NCI-H2029 treated with DMSO at 0.1 percent for 48 hours (cell line): ENCODE results near the gene SPRR1A.

Experiments used
- DNase-seq: peaks from one replicate; lab custom pipeline; 2025; lab: John Stamatoyannopoulos, UW

SPRR1A gene

GRCh38 chr1:152983743-152984142 lies at the start of gene SPRR1A:
SPRR1A (plus strand) TSS chr1:152984081; CDS start chr1:152985231, 1,150 bp downstream.
- no peak for DNase-seq

GRCh38 chr1:152940614-152941013 lies 43.3 kb upstream of the SPRR1A start:
- no peak for DNase-seq

- DNase-seq: no peak
Measured at GRCh38 chr1:152941037-152941711, 42.7 kb upstream of the SPRR1A start.

GRCh38 chr1:152942161-152942560 lies 41.7 kb upstream of the SPRR1A start:
- no peak for DNase-seq

GRCh38 chr1:152946248-152946647 lies 37.6 kb upstream of the SPRR1A start:
- DNase-seq: no peak

- no peak for DNase-seq
Measured at GRCh38 chr1:152946651-152947256, 37.1 kb upstream of the SPRR1A start, which contains the start of gene SPRR5. SPRR5 (plus strand) TSS chr1:152947206; CDS start chr1:152948555, 1,349 bp downstream.

GRCh38 chr1:152951711-152952110 lies 32.2 kb upstream of the SPRR1A start:
- no peak for DNase-seq

- DNase-seq: no peak
Measured at GRCh38 chr1:152953761-152954160, 30.1 kb upstream of the SPRR1A start.

- DNase-seq: no peak
Measured at GRCh38 chr1:152954436-152954835, 29.4 kb upstream of the SPRR1A start.

GRCh38 chr1:152957561-152957960 lies 26.3 kb upstream of the SPRR1A start:
- no peak for DNase-seq

- DNase-seq: no peak
Measured at GRCh38 chr1:152959273-152959672, 24.6 kb upstream of the SPRR1A start.

- DNase-seq: no peak
Measured at GRCh38 chr1:152959801-152960451, 24.0 kb upstream of the SPRR1A start.

GRCh38 chr1:152960452-152961044 lies 23.3 kb upstream of the SPRR1A start:
- DNase-seq: no peak

- no peak for DNase-seq
Measured at GRCh38 chr1:152961226-152961891, 22.5 kb upstream of the SPRR1A start.

- no peak for DNase-seq
Measured at GRCh38 chr1:152962876-152963415, 20.9 kb upstream of the SPRR1A start.

- DNase-seq: no peak
Measured at GRCh38 chr1:152964536-152964935, 19.3 kb upstream of the SPRR1A start.

GRCh38 chr1:152965853-152966252 lies 18.0 kb upstream of the SPRR1A start:
- no peak for DNase-seq

GRCh38 chr1:152967201-152967600 lies 16.7 kb upstream of the SPRR1A start:
- DNase-seq: no peak

- DNase-seq: no peak
Measured at GRCh38 chr1:152968248-152968647, 15.6 kb upstream of the SPRR1A start.

- DNase-seq: no peak
Measured at GRCh38 chr1:152969036-152969435, 14.8 kb upstream of the SPRR1A start.

GRCh38 chr1:152970495-152970894 lies 13.4 kb upstream of the SPRR1A start, which contains the start of gene SPRR4:
SPRR4 (plus strand) TSS chr1:152970648; CDS start chr1:152971891, 1,243 bp downstream.
- no peak for DNase-seq
